GM19467 (cell line): ENCODE results near the gene GALNTL6.
"Not testable (repeated sequence)": the region's sequence is repeated elsewhere in the genome, so short reads cannot be mapped to it uniquely, and the experiment has no call there.

ENCODE experiments used
- ATAC-seq: cut with Tn5 transposase; IDR thresholded peaks from one replicate; pipeline ENCODE4 v1.9.1; 2021; ENCODE audit warnings: mild to moderate bottlenecking, moderate library complexity; ENCODE audit not compliant: unreplicated experiment

GALNTL6 gene

GRCh38 chr4:172709376-172709775, 896.2 kb downstream of the GALNTL6 start:
- no peak for ATAC-seq

DNA sequence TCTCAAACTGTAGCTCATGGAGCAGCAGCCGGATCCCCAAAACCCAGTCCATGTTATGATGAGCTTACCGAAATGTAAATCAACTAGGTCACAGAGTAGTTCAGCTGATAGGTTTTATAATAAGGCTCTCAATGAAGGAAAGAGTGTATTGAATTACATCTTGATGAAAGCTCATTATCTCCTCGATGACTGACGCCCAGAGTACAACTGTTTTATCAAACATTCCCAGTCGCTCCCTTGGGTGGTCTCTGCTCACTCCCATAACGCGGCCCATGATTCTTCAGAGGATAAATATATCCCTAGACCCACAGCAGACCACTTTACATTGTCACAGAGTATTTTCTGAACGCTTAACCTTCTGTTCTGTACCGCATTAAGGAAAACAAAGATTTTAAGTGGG, 903.1 kb downstream of the GALNTL6 start:
- no peak for ATAC-seq

DNA sequence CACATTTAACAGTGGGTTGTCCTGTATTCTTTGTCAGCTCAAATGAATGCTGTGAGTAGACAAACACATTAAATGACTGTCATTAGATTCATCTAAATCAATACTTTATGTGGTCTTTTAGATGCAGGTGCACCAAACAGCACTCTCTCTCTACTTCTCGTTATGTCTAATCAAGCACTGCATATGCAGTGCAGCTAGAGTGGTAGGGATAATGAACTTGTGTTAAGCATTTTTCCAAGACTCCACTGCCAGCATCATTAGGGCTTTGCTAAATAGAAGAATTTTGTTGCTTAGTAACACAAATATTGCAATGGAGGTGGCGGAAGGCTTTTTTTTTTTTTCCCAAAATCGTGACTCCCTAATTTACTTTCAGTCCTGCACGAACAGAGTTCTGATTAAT, 908.5 kb downstream of the GALNTL6 start:
- ATAC-seq, result no peak

- ATAC-seq, result no peak
These were observed 912.4 kb downstream of the GALNTL6 start for GRCh38 chr4:172725581-172725980.

DNA sequence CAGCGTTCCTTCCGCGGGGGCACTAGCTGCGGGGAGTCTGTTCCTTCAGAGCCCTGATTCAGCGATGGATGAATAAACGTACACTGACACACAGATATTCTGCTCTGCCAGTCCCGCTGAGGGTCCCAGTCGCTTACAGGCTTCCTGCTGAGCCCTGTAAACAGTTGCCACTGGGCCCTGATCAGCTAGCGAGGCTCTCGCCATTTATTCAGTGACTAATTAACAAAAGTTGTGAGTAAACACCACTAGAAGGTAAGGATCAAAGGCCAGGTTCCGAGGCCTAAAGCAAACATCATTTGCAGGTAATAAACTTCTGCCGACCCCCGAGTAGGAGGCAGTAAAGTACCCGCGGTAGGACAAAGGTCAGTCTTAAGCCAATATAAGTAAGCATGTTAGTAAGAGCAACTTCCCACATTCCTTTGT, 912.8 kb downstream of the GALNTL6 start:
- no peak for ATAC-seq

DNA sequence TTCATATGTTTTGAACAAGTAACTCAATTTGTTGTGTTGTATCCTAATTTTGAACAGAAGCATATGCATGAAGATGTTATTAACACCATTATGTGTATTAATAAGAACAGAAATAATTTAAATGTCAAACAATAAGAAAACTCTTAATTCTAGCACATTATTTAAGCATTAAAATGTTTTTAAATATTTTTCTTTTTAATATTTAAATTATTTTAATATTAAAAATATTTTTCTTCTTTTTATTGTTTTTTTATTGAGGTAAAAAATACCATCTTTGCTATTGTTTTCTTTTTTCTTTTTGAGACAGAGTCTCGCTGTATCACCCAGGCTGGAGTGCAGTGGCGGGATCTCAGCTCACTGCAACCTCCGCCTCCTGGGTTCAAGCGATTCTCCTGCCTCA, 914.4 kb downstream of the GALNTL6 start:
- ATAC-seq, result no peak

- ATAC-seq, result not testable (repeated sequence)
These were observed 920.4 kb downstream of the GALNTL6 start for GRCh38 chr4:172733645-172734044.

DNA sequence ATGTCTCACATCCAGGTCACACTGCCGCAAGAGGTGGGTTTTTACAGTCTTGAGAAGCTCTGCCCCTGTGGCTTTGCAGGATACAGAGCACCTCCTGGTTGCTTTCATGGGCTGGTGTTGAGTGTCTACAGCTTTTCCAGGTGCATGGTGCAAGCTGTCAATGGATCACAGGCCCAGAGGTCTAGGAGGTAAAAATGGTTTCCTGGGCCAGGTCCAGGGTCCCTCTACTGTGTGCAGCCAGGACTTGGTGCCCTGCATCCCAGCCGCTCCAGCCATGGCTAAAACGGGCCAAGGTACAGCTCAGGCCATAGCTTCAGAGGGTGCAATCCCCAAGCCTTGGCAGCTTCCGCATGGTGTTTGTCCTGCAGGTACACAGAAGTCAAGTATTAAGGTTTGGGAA, 921.4 kb downstream of the GALNTL6 start:
- ATAC-seq, result no peak

DNA sequence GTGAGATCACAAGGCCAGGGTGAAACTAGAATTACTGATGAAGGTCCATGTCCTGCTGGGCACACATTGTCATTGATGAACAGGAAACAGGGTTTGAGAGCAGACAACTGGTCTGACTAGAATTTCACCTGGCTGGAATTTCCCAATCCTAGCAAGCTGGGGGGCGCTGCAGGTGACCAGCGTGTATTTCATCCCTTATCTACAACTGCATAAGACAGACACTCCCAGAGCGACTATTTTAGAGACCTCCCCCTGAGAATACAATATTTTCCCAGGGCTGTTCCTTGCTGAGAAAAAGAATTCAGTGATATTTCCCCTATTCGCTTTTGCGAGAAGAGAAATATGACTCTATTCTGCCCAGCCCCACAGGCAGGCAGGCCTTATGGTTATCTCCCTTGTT, 922.8 kb downstream of the GALNTL6 start:
- ATAC-seq, result no peak

- peak; percentile 95 for ATAC-seq
These were observed 927.2 kb downstream of the GALNTL6 start for GRCh38 chr4:172740434-172740833.

- ATAC-seq, result peak; percentile 94
These were observed 937.7 kb downstream of the GALNTL6 start for GRCh38 chr4:172750910-172751309.

DNA sequence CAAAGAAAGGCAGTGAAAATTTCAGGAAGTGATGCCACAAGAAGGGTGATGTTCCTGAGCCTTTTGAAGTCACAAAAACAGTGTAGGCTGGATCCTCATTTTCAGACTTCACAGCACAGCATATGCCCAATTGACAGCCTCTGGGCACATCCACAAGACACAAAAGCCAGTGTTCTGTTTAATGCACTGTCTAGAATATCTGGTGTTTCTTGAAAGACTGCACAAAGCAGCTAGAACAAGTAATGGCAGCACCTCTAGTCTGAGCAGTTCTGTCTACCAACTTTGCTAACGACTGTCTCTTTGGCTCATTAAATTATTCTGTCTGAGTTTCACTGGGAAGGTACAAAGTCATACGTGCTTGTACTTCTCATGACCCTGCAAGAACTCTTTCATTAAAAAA, 938.3 kb downstream of the GALNTL6 start:
- ATAC-seq, result no peak

- ATAC-seq, result no peak
These were observed 945.6 kb downstream of the GALNTL6 start for GRCh38 chr4:172758586-172759340.

DNA sequence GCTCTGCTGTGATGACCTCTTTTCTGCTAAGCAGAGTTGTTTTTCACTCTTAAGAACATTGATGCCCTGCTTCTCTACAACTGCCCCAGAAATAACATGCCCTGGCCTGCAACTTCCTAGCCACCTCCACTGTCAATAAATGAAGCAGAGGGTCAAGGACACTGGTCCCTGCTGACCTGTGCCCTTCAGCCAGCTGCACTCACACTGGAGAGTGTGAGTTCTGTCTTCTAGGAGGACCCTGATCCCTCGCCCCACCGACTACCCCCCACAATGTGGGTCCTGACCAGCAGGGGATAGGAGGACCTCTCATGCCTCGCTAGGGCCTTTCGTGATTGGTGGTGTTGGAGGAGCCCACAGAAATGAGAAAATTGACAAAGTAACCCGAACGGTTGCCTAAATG, 947.3 kb downstream of the GALNTL6 start:
- ATAC-seq, result no peak

- ATAC-seq, result no peak
These were observed 949.7 kb downstream of the GALNTL6 start for GRCh38 chr4:172762895-172763294.

DNA sequence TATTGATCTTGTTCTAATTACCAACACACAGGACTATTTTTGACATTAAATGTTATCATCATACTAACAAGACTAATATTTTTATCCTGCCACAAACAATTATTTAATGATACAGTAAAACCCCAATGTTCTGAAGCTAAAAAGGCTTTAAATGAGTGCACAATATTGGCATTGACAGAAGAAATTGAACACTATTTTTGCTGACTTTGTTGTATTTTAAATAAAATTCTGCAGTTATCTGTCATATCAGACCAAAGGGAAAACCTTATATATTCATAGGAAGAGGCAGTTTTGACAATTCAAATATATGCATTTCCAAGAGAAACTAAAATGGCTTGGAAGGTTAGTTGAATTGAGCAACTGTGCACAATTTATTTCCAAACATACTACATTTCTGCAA, 957.6 kb downstream of the GALNTL6 start:
- ATAC-seq, result no peak

DNA sequence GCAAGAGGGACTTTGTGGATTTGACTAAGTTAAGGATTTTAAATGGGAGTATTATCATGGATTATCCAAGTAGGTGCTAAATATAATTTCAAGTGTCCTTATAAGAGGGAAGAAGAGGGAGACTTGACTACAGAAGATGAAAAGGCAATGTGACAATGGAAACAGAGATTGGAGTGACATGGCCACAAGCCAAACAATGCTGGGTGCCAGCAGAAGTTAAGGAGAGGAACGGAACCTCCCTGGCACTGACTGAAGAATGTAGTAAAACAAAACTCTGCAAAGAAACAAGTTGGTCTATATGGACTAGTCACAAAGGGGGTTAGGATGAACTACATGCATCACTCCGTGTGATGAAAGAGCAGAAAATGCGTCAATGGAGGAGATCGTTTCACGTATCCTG, 959.6 kb downstream of the GALNTL6 start:
- ATAC-seq, result no peak

DNA sequence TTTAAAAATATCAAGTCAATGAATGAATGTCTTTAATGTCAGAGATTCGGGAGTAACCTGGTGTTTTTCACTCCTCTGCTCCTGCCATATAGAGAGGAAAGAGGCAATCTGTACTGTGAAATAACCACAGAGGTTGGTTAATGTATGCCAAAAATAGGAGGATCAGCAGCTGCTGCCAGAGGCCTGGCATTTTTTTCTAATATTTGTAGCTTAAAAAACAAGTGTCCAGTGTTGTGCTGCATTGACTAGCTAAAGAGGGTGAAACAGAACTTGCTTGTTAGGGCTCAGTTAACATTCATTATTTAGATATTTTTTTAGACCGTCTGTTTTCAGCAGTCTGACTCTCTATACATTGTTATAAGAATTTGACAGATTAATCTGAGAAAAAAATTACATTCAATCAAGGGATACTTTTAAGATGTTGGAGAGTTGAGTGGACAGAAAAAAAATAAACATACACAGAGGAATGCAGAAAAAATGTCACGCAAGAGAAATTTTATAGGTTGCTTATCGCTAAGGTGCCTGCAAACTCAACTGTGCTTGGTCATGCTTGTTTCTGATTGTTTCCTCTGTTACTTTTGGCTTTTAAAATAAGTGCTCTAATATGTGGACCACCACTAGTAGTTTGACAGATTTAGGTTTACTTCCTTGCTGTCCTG, 963.1 kb downstream of the GALNTL6 start:
- no peak for ATAC-seq

DNA sequence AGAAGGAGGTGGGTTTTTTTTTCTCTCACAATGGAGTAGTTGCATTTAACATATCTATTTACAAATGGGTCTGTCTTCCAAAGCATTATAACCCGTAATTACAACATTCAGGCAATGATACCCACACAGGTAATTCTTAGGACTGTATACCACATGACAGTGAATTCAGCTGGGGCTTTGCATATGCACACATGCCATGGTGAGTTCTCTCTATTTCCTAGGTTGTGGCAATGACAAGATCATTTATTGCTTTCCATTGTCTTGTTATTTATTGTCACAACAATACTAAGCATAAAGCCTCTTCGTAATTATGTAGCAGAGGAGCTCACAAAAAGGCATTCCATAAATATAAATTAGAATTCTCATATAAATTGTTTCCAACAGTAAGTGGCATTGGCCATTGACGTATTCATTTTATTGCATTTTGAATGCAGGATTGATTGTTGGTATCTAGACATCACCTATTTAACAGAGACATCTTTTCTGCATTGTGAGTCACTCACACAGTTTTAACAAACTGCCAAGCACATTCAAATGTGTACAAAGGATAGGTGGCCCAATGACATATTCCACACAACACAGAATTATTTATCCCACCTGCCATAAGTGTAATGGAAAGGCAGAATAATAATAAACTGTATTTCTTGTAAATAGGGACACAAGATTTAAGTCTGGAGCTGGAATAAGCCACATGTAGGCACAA, 964.7 kb downstream of the GALNTL6 start:
- no peak for ATAC-seq

GRCh38 chr4:172778583-172778982, 965.4 kb downstream of the GALNTL6 start:
- ATAC-seq, result no peak

- ATAC-seq, result no peak
These were observed 967.4 kb downstream of the GALNTL6 start for GRCh38 chr4:172780566-172781081.

DNA sequence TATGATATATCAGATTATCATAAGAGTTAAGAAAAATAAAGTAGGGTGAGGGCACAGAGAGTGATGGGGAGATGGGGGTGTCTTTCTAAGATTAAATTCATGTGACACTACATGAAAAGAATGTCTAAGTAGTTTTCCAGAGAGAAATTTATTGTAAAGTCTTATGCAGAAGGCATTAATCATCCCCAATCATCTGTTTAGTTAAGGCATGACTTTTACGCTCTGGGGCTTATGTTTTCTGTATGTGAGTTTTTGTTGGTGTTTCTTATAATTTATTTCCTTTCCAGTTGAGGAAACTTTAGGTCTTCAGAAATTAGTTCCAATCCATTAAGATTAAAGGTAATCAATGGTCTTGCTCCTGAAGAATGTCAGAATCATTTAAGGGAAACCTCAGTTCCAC, 972.4 kb downstream of the GALNTL6 start:
- no peak for ATAC-seq
